Fibroblast of lung (primary cell): ENCODE results near the gene SLC22A9. TPM values are rescaled to one million over a fixed set of nuclear protein-coding genes. Genes with fewer than 3 reads are reported as not detected.

ENCODE experiments used
- DNase-seq, 2 donors: peaks; one replicate each; pipeline versions ENCODE4 v3.0.0 to v3.0.0-alpha.2; 2010; ENCODE audit warnings: low read depth in 2 of 2
- H2AFZ ChIP-seq: 2 replicates; pipeline ENCODE4 v1.5.1; 2012; ENCODE audit warnings: low read length, control low read depth, inconsistent platforms
- H3K27ac ChIP-seq: 2 replicates; pipeline ENCODE4 v1.5.1; 2011; ENCODE audit warnings: low read length, control low read depth; ENCODE audit not compliant: insufficient read depth
- H3K27me3 ChIP-seq: 2 replicates; pipeline ENCODE4 v1.5.1; 2011; ENCODE audit warnings: mild to moderate bottlenecking, low read length; ENCODE audit not compliant: control insufficient read depth, insufficient read depth
- H3K36me3 ChIP-seq: 2 replicates; pipeline ENCODE4 v1.5.1; 2011; ENCODE audit warnings: low read length; ENCODE audit not compliant: control insufficient read depth, insufficient read depth
- H3K4me1 ChIP-seq: 2 replicates; pipeline ENCODE4 v1.5.1; 2011; ENCODE audit warnings: low read length; ENCODE audit not compliant: control insufficient read depth, insufficient read depth; ENCODE audit errors: extremely low read depth
- H3K4me2 ChIP-seq: 2 replicates; pipeline ENCODE4 v1.5.1; 2011; ENCODE audit warnings: low read length, control low read depth; ENCODE audit not compliant: insufficient read depth; ENCODE audit errors: extremely low read depth
- H3K4me3 ChIP-seq, 4 experiments: fragments of 200-600 bp in 1 of 4; sonication (generic) in 1 of 4; replicated peaks in 1 of 4; 2 replicates each; pipeline ENCODE4 v1.5.1; 2011 to 2016; ENCODE audit warnings: low read length in 4 of 4, low read depth in 3 of 4, mild to moderate bottlenecking in 3 of 4, control low read depth in 2 of 4, inconsistent platforms in 1 of 4, mixed read lengths in 1 of 4; ENCODE audit not compliant: insufficient read depth in 1 of 4; ENCODE audit errors: control extremely low read depth in 1 of 4
- H3K79me2 ChIP-seq: 2 replicates; pipeline ENCODE4 v1.5.1; 2012; ENCODE audit warnings: mild to moderate bottlenecking, low read length, inconsistent platforms; ENCODE audit not compliant: control insufficient read depth, insufficient read depth
- H3K9ac ChIP-seq: 2 replicates; pipeline ENCODE4 v1.5.1; 2011; ENCODE audit warnings: mild to moderate bottlenecking, low read length, control low read depth; ENCODE audit not compliant: insufficient read depth
- H3K9me3 ChIP-seq: 2 replicates; pipeline ENCODE4 v1.5.1; 2012; ENCODE audit warnings: low read depth, low read length; ENCODE audit not compliant: control insufficient read depth, insufficient read depth
- H4K20me1 ChIP-seq: 2 replicates; pipeline ENCODE4 v1.5.1; 2011; ENCODE audit warnings: low read length; ENCODE audit not compliant: control insufficient read depth, insufficient read depth; ENCODE audit errors: extremely low read depth
- EZH2 ChIP-seq: IDR thresholded peaks from 2 replicates; pipeline ENCODE4 v1.5.1; 2012; ENCODE audit warnings: low read length, control low read depth, mild to moderate bottlenecking; ENCODE audit errors: missing control alignments
- polyA plus RNA-seq, 2 donors: library from polyadenylated mRNA; depleted of rRNA in 1 of 2; stranded (reverse) in 1 of 2; unstranded in 1 of 2; fragments of >200 nt; gene quantifications; 2 replicates each; pipeline ENCODE4 v1.2.1, GENCODE V29; 2011 to 2012; ENCODE audit warnings: missing spikeins in 1 of 2
- total RNA-seq: library from RNA; depleted of rRNA; stranded (reverse); fragments of >200 nt; gene quantifications from 2 replicates; pipeline ENCODE4 v1.2.1, GENCODE V29; 2014
- TF ChIP-seq, protein P1 (sequence below), 2 donors: IDR thresholded peaks in 1 of 2; conservative IDR thresholded peaks in 1 of 2; 1 replicate in 1 of 2; 2 replicates in 1 of 2; pipeline ENCODE4 v1.5.1; 2011 to 2012; ENCODE audit warnings: low read length in 2 of 2, control low read depth in 1 of 2, inconsistent platforms in 1 of 2, low read depth in 1 of 2, mild to moderate bottlenecking in 1 of 2

Gene SLC22A9
- total and polyA plus RNA-seq, 2 donors (not counting 1 experiment from before 2014, with no cell fraction given) = not detected

- Histone ChIP-seq H3K27me3 (no peaks in the 10 kb centered on the region), H3K36me3 (no peaks in the 10 kb centered on the region), H3K9ac (no peak overlapping the region), H3K27ac (no peak overlapping the region), H3K4me2 (no peak overlapping the region), H3K4me3 (no peak overlapping the region), H4K20me1 (no peaks in the 10 kb centered on the region), H3K4me1 (no peaks in the 10 kb centered on the region), H3K9me3 (no peaks in the 10 kb centered on the region), H3K79me2 (no peaks in the 10 kb centered on the region), H2AFZ (no peak overlapping the region)
- DNase-seq = no peak
- no peak for TF ChIP-seq EZH2
- TF ChIP-seq, protein P1, sequence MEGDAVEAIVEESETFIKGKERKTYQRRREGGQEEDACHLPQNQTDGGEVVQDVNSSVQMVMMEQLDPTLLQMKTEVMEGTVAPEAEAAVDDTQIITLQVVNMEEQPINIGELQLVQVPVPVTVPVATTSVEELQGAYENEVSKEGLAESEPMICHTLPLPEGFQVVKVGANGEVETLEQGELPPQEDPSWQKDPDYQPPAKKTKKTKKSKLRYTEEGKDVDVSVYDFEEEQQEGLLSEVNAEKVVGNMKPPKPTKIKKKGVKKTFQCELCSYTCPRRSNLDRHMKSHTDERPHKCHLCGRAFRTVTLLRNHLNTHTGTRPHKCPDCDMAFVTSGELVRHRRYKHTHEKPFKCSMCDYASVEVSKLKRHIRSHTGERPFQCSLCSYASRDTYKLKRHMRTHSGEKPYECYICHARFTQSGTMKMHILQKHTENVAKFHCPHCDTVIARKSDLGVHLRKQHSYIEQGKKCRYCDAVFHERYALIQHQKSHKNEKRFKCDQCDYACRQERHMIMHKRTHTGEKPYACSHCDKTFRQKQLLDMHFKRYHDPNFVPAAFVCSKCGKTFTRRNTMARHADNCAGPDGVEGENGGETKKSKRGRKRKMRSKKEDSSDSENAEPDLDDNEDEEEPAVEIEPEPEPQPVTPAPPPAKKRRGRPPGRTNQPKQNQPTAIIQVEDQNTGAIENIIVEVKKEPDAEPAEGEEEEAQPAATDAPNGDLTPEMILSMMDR (conservative IDR thresholded peaks at IDR 0.05 in 1 of 2, IDR thresholded peaks at IDR 0.05 in 1 of 2; ENCODE audit: low read depth in 1 of 2, low read length in 2 of 2) = no peak
These were observed 34.8 kb downstream of the SLC22A9 start for GRCh38 chr11:63404161-63404935.

DNA sequence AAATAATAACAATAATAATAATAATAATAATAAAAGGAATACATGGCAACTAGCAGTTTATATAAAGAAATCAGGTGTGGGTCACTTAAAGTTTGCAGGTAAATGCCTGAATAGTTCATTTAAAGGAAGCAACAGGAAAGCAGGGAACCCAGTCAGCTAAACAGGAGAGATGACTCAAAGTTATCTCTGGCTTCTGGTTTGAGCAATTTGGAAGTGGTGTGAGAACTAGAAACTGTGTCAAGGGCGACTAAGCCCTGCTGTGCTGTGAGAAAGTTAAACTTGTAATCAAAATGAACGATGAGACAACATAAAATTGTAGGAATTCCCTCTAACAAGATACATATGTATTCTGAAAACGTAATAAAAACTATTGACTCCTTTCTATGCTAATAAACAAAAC lies 35.5 kb downstream of the SLC22A9 start:
- H3K79me2 ChIP-seq = no peaks in the 10 kb centered on the region
- no peaks in the 10 kb centered on the region for H3K27me3 ChIP-seq
- H3K4me3 ChIP-seq = no peak overlapping the region
- no peaks in the 10 kb centered on the region for H3K9me3 ChIP-seq
- TF ChIP-seq, protein P1 (conservative IDR thresholded peaks at IDR 0.05 in 1 of 2, IDR thresholded peaks at IDR 0.05 in 1 of 2; ENCODE audit: low read depth in 1 of 2, low read length in 2 of 2) = no peak
- TF ChIP-seq EZH2 = no peak
- H2AFZ ChIP-seq = no peak overlapping the region
- no peak overlapping the region for H3K9ac ChIP-seq
- no peaks in the 10 kb centered on the region for H3K4me1 ChIP-seq
- H4K20me1 ChIP-seq = no peaks in the 10 kb centered on the region
- DNase-seq = no peak
- no peak overlapping the region for H3K27ac ChIP-seq
- no peak overlapping the region for H3K4me2 ChIP-seq
- H3K36me3 ChIP-seq = no peaks in the 10 kb centered on the region

DNA sequence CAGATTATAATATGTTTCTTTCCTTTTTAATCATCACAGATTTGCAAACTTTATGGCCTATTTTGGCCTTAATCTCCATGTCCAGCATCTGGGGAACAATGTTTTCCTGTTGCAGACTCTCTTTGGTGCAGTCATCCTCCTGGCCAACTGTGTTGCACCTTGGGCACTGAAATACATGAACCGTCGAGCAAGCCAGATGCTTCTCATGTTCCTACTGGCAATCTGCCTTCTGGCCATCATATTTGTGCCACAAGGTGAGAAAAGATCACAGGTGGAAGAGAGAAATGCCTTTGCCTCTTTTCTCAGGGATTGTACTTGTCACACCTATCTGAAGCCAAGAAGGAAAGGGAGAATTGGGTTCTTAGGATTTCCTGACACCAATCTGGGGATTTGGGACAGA lies 36.9 kb downstream of the SLC22A9 start:
- H2AFZ ChIP-seq = no peak overlapping the region
- TF ChIP-seq, protein P1 (conservative IDR thresholded peaks at IDR 0.05 in 1 of 2, IDR thresholded peaks at IDR 0.05 in 1 of 2; ENCODE audit: low read depth in 1 of 2, low read length in 2 of 2) = no peak
- TF ChIP-seq EZH2 = no peak
- no peaks in the 10 kb centered on the region for H3K27me3 ChIP-seq
- no peaks in the 10 kb centered on the region for H4K20me1 ChIP-seq
- no peak overlapping the region for H3K4me2 ChIP-seq
- H3K9me3 ChIP-seq = no peaks in the 10 kb centered on the region
- no peaks in the 10 kb centered on the region for H3K4me1 ChIP-seq
- H3K4me3 ChIP-seq = no peak overlapping the region
- no peak for DNase-seq
- H3K79me2 ChIP-seq = no peaks in the 10 kb centered on the region
- H3K36me3 ChIP-seq = no peaks in the 10 kb centered on the region
- H3K9ac ChIP-seq = no peak overlapping the region
- H3K27ac ChIP-seq = no peak overlapping the region
